HEK293 (cell line): ENCODE data around the gene ATP10A.

Source experiments
- CTCF ChIP-seq: fragments of 450-650 bp; formaldehyde crosslinking; IDR thresholded peaks from 2 replicates; pipeline ENCODE4 v1.5.1; 2016; ENCODE audit warnings: missing biosample characterization, missing genetic modification characterization
- HOXA7 ChIP-seq: sonication (generic); formaldehyde crosslinking; IDR thresholded peaks from 2 replicates; pipeline ENCODE4 v1.8.1; 2022; ENCODE audit warnings: missing genetic modification reagents, borderline replicate concordance
- SP3 ChIP-seq: fragments of 450-650 bp; formaldehyde crosslinking; IDR thresholded peaks from 2 replicates; pipeline ENCODE4 v1.5.1; 2016; ENCODE audit warnings: missing biosample characterization, missing genetic modification characterization
- ZNF623 ChIP-seq: fragments of 450-650 bp; formaldehyde crosslinking; IDR thresholded peaks from 2 replicates; pipeline ENCODE4 v1.5.1; 2016; ENCODE audit warnings: missing biosample characterization, missing genetic modification characterization
- ZSCAN18 ChIP-seq: fragments of 450-650 bp; formaldehyde crosslinking; IDR thresholded peaks from 2 replicates; pipeline ENCODE4 v1.5.1; 2016; ENCODE audit warnings: missing biosample characterization, missing genetic modification characterization
- TF ChIP-seq, protein P1 (sequence below): fragments of 450-650 bp; formaldehyde crosslinking; IDR thresholded peaks from 2 replicates; pipeline ENCODE4 v1.5.1; 2016; ENCODE audit warnings: missing biosample characterization, missing genetic modification characterization

DNA sequence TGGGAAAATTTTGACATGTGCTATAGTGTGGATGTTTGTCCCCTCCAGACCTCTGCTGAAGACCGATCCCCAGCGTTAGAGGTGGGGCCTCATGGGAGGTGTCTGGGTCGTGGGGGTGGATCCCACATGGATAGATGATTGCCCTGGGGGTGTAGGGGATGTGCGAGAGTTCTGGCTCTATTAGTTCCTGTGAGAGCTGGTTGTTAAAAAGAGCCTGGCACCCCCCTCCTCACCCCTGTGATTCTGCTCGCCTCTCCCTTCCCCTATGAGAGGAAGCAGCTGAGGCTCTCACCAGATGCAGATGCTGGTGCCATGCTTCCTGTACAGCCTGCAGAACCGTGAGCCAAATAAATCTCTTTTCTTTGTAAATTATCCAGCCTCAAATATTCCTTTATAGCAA lies 67.4 kb downstream of the ATP10A start:
- TF ChIP-seq, protein P1, sequence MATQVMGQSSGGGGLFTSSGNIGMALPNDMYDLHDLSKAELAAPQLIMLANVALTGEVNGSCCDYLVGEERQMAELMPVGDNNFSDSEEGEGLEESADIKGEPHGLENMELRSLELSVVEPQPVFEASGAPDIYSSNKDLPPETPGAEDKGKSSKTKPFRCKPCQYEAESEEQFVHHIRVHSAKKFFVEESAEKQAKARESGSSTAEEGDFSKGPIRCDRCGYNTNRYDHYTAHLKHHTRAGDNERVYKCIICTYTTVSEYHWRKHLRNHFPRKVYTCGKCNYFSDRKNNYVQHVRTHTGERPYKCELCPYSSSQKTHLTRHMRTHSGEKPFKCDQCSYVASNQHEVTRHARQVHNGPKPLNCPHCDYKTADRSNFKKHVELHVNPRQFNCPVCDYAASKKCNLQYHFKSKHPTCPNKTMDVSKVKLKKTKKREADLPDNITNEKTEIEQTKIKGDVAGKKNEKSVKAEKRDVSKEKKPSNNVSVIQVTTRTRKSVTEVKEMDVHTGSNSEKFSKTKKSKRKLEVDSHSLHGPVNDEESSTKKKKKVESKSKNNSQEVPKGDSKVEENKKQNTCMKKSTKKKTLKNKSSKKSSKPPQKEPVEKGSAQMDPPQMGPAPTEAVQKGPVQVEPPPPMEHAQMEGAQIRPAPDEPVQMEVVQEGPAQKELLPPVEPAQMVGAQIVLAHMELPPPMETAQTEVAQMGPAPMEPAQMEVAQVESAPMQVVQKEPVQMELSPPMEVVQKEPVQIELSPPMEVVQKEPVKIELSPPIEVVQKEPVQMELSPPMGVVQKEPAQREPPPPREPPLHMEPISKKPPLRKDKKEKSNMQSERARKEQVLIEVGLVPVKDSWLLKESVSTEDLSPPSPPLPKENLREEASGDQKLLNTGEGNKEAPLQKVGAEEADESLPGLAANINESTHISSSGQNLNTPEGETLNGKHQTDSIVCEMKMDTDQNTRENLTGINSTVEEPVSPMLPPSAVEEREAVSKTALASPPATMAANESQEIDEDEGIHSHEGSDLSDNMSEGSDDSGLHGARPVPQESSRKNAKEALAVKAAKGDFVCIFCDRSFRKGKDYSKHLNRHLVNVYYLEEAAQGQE (tag by site-specific recombination), result no peak
- no peak for TF ChIP-seq CTCF (tag by site-specific recombination)
- TF ChIP-seq ZNF623 (tag by site-specific recombination), result no peak
- no peak for TF ChIP-seq ZSCAN18 (tag by site-specific recombination)
- TF ChIP-seq SP3 (tag by site-specific recombination), result no peak
- TF ChIP-seq HOXA7 (CRISPR knock-in tag), result no peak
